ENCODE data around the gene NR4A1. TPM values are rescaled to one million over a fixed set of nuclear protein-coding genes. Genes with fewer than 3 reads are reported as not detected.

NR4A1 gene
- polyA plus RNA-seq, 1 of the 3 experiments (the other 2 are of a cell fraction), result 120 TPM

GRCh38 chr12:52079576-52080402 lies 28.5 kb downstream of the NR4A1 start, which contains the start of gene SMIM41:
Gene SMIM41, plus strand, starts transcription at chr12:52079704. Its CDS starts 76 bp downstream, at chr12:52079780.
- H3K36me3 ChIP-seq (replicated peaks in 1 of 2; ENCODE audit: control insufficient read depth in 1 of 2, insufficient read depth in 2 of 2, low read length in 1 of 2), result peaks cover 0 to 27% of the 10 kb centered on the region in 2 experiments
- no peak within 1 kb of the TSS for H3K4me2 ChIP-seq
- DNase-seq, result no peak
- H3K27ac ChIP-seq (ENCODE audit: low read depth in 2 of 2, low read length in 1 of 2), result peak within 1 kb of the TSS in 1 of 2 experiments; percentile 16; a peak in 1 of 4 replicates
- POLR2A ChIA-PET, result interaction anchor here (1.0 kb wide), 1 partner anchor 47 kb away, joined by 3 read pairs; no protein-coding TSS in a partner anchor
- 97% methylated on average over 41 of the region's 87 CpGs for WGBS (ENCODE audit: low lambda C conversion rate)
- H3K9me2 ChIP-seq, result no peaks in the 10 kb centered on the region
- H3F3A ChIP-seq (replicated peaks; ENCODE audit: insufficient read depth), result no peaks in the 10 kb centered on the region
- no peaks in the 10 kb centered on the region for H3K9me3 ChIP-seq
- TF ChIP-seq MEF2A (IDR thresholded peaks at IDR 0.05; ENCODE audit: borderline replicate concordance, low read depth), result no peak
- TF ChIP-seq FOXJ3 (CRISPR knock-in tag; IDR thresholded peaks at IDR 0.05), result no peak
- no peak for TF ChIP-seq MAX (IDR thresholded peaks at IDR 0.05; ENCODE audit: low read depth)
- no peak for TF ChIP-seq SIN3A (IDR thresholded peaks at IDR 0.05; ENCODE audit: borderline replicate concordance, low read depth, low read length)
- TF ChIP-seq RXRA (IDR thresholded peaks at IDR 0.05; ENCODE audit: borderline replicate concordance, low read depth), result no peak
- no peak within 1 kb of the TSS for H3K4me3 ChIP-seq (ENCODE audit: low read depth in 2 of 2, low read length in 1 of 2)
- H4K20me1 ChIP-seq (ENCODE audit: insufficient read depth), result peaks cover 38% of the 10 kb centered on the region
- H3K4me1 ChIP-seq (ENCODE audit: control insufficient read depth in 1 of 2, insufficient read depth in 2 of 2, low read depth in 1 of 2, low read length in 1 of 2), result peaks cover 0 to 28% of the 10 kb centered on the region in 2 experiments; a peak in 1 of 4 replicates
- H3K27me3 ChIP-seq (ENCODE audit: insufficient read depth), result no peaks in the 10 kb centered on the region
- no peak within 1 kb of the TSS for H2AFZ ChIP-seq (ENCODE audit: low read depth)
- CTCF ChIA-PET, result interaction anchor here (0.7 to 24.8 kb wide), 7 partner anchors 8 to 142 kb away, joined by 3 to 949 read pairs (median 3); partner anchors contain the start of gene ATG101
- H3K9ac ChIP-seq, result no peak within 1 kb of the TSS
- H3K79me2 ChIP-seq (ENCODE audit: insufficient read depth), result peaks cover 23% of the 10 kb centered on the region

GRCh38 chr12:52080403-52081251 lies 29.4 kb downstream of the NR4A1 start:
- H3K27me3 ChIP-seq (ENCODE audit: insufficient read depth), result no peaks in the 10 kb centered on the region
- no peak overlapping the region for H3K4me2 ChIP-seq
- POLR2A ChIA-PET, result interaction anchor here (0.8 to 2.3 kb wide), 4 partner anchors 9 to 55 kb away, joined by 3 to 7 read pairs (median 4); partner anchors contain the start of gene ATG101

More at GRCh38 chr12:52080403-52081251, 29.4 kb downstream of the NR4A1 start:
- peaks cover 0 to 27% of the 10 kb centered on the region in 2 experiments for H3K36me3 ChIP-seq (replicated peaks in 1 of 2; ENCODE audit: control insufficient read depth in 1 of 2, insufficient read depth in 2 of 2, low read length in 1 of 2)
- peaks cover 0 to 28% of the 10 kb centered on the region in 2 experiments; a peak in 1 of 4 replicates for H3K4me1 ChIP-seq (ENCODE audit: control insufficient read depth in 1 of 2, insufficient read depth in 2 of 2, low read depth in 1 of 2, low read length in 1 of 2)
- H3K4me3 ChIP-seq (ENCODE audit: low read depth in 2 of 2, low read length in 1 of 2), result no peak overlapping the region
- no peak for DNase-seq
- TF ChIP-seq EZH2phosphoT487 (IDR thresholded peaks at IDR 0.05; ENCODE audit: borderline replicate concordance, low read depth), result no peak
- no peak for TF ChIP-seq PBX3 (IDR thresholded peaks at IDR 0.05)
- no peak for TF ChIP-seq FOXJ3 (CRISPR knock-in tag; IDR thresholded peaks at IDR 0.05)
- no peak for TF ChIP-seq GABPA (IDR thresholded peaks at IDR 0.05; ENCODE audit: low read depth)
- TF ChIP-seq SIN3A (IDR thresholded peaks at IDR 0.05; ENCODE audit: borderline replicate concordance, low read depth, low read length), result no peak
- no peak for TF ChIP-seq YY1 (IDR thresholded peaks at IDR 0.05; ENCODE audit: low read depth)
- TF ChIP-seq FOSL2 (IDR thresholded peaks at IDR 0.05; ENCODE audit: borderline replicate concordance, low read depth), result no peak
- H3F3A ChIP-seq (replicated peaks; ENCODE audit: insufficient read depth), result no peaks in the 10 kb centered on the region
- 89% methylated on average over 9 of the region's 10 CpGs for WGBS (ENCODE audit: low lambda C conversion rate)
- CTCF ChIA-PET, result interaction anchor here (0.7 to 24.8 kb wide), 14 partner anchors 9 to 260 kb away, joined by 3 to 949 read pairs (median 3); partner anchors contain the start of genes ATG101 and TAMALIN
- H3K79me2 ChIP-seq (ENCODE audit: insufficient read depth), result peaks cover 17% of the 10 kb centered on the region; the same call in 1 of the 2 replicates
- no peak overlapping the region for H2AFZ ChIP-seq (ENCODE audit: low read depth)
- peaks cover 30% of the 10 kb centered on the region for H4K20me1 ChIP-seq (ENCODE audit: insufficient read depth)
- H3K9ac ChIP-seq, result no peak overlapping the region
- no peaks in the 10 kb centered on the region for H3K9me3 ChIP-seq
- peak overlapping the region in 1 of 2 experiments; percentile 16; a peak in 1 of 4 replicates for H3K27ac ChIP-seq (ENCODE audit: low read depth in 2 of 2, low read length in 1 of 2)
- no peaks in the 10 kb centered on the region for H3K9me2 ChIP-seq

Measured in SK-N-SH (cell line).